GM18505 (cell line): ENCODE measurements around the gene PEPD.

ENCODE experiments used
- ATAC-seq: cut with Tn5 transposase; IDR thresholded peaks from one replicate; pipeline ENCODE4 v1.9.1; 2021; ENCODE audit not compliant: unreplicated experiment
- POLR2A ChIP-seq: IDR thresholded peaks from 4 replicates; pipeline ENCODE4 v1.6.1; 2011; ENCODE audit warnings: borderline replicate concordance; ENCODE audit not compliant: insufficient read depth, insufficient read length; ENCODE audit errors: extremely low read depth

Gene PEPD

DNA sequence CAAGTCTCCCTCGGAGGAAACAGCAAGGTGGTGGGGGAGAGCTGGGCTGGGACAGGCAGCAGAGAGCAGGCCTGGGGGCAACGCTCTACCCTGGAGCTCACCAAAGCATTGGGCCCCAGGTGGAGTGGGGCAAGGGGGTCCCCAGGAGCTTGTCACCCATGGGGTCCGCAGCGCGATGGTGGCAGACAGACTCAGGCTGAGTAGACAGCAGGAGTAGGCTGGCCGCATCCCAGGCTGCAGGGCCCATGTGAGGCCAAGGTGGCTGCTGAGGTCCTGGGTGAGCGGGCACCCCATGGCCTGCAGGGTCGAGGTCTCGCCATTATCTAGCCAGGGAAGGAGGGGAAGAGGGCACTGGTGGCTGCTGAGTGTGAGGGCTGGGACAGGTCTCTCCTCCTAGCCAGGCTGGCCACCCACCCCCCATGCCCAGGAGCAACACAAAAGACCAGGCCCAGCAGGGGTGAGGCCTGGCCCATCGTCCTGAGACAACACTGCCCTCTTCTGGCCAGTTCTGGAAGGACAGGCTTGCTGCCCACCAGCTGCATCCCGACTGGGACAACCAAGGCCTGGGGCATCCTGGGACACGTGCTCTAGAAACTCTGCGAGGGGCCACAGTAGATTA lies 115.0 kb downstream of the PEPD start:
- TF ChIP-seq POLR2A, result no peak
- ATAC-seq, result no peak

- no peak for ATAC-seq
- TF ChIP-seq POLR2A, result no peak
These were observed 115.8 kb downstream of the PEPD start for GRCh38 chr19:33405553-33406461.

DNA sequence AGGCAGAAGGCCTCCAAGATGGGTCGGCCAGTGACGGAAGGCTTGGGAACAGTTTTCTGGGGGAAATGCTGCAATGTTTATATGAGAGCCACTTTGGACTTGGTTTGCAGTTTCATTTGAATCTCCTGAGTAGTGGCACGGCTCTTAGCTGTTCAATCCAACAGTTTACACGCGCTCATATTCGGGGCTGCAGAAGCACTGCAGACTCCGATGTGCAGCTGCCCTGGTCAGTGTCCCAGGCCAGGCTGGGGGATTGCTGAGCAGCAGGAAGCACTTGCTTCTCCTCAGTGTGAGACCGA lies 116.4 kb downstream of the PEPD start:
- no peak for ATAC-seq
- no peak for TF ChIP-seq POLR2A

DNA sequence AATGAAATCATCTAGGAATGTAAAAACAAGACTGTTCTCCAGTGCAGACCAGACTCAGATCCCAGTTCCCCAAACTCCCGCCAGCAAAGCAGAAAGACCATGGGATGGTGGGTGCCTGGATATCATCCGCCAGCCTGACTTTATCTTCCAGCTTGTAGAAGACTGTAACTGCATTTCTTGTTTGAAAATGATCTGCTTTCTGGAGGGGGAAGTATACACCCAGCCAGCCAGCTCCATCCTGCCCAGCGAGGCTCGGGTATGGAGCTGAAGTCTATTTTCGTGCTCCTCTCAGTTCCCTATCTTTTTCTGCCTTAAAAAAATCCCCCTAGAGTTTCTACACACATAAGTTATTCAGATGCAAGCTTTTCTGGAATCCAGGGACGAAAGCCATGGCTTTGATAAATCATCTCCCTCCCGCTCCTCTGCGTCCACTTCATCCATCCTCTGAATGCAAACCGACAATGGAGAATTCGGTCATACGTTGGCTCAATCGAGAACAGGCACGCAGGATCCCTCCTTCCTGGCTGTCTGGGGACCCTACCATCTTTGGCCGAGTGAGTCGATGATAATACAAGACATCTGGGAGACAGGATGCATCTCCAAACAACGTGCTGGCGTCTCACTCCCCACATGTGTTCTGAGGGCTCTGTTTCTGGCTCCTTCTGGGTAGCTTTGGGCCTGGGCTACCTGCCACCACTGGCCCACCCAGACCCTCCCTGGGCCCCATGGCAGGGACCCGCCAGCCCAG lies 116.9 kb downstream of the PEPD start:
- no peak for ATAC-seq
- TF ChIP-seq POLR2A, result no peak

DNA sequence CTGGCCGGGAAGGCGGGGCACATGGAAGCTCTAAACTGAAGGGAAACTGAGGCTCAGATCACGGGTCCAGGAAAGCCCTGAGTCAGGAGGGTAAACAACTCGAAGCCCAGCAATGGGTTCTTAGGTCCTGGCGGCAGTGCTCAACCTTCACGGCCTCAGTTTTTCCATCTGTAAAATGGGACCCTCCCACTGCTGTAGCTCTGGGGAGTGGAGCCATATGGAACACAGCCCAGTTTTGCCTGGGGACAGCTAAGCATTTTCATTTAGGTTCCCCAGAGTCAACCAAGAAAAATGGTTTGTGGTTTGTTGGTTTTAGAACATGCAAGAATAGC lies 117.7 kb downstream of the PEPD start:
- TF ChIP-seq POLR2A, result no peak
- no peak for ATAC-seq

- ATAC-seq, result no peak
- no peak for TF ChIP-seq POLR2A
These were observed 118.2 kb downstream of the PEPD start for GRCh38 chr19:33403221-33403972.

GRCh38 chr19:33402421-33403220 lies 119.0 kb downstream of the PEPD start:
- no peak for ATAC-seq
- no peak for TF ChIP-seq POLR2A

DNA sequence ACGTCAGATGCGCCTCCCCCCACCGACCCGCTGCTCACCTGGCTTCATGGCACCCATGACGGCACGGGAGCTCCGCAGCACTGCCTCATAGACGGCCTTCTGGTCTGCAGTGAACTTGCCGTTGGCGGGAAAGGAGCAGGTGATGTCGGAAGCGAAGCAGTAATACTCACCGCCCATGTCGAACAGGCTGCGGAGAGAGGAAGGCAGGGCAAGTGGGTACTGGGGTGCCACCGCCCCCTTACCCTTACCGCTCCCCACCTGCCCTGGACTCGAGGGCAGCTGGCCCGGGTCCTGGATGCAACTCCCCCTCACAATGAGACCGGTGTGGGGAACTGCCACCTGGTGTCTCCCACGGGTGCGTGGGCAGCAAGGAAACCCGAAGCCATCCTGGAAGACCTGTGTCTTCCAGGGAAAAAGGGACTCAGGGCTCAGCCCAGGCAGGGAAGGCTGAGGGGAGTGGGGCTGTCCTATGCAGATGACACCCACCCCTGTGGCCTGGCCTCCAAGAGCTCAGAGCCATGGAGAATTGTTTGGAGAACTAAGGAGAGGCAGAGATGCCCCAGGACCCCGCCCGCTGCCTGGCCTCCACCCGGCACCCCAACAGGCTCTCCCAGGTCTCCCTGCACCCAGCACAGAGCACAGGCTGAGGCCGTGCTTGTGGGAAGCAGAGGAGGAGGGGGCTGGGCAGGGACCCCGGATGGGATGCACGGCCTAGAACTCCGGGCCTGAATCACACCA lies 119.7 kb downstream of the PEPD start:
- no peak for ATAC-seq

DNA sequence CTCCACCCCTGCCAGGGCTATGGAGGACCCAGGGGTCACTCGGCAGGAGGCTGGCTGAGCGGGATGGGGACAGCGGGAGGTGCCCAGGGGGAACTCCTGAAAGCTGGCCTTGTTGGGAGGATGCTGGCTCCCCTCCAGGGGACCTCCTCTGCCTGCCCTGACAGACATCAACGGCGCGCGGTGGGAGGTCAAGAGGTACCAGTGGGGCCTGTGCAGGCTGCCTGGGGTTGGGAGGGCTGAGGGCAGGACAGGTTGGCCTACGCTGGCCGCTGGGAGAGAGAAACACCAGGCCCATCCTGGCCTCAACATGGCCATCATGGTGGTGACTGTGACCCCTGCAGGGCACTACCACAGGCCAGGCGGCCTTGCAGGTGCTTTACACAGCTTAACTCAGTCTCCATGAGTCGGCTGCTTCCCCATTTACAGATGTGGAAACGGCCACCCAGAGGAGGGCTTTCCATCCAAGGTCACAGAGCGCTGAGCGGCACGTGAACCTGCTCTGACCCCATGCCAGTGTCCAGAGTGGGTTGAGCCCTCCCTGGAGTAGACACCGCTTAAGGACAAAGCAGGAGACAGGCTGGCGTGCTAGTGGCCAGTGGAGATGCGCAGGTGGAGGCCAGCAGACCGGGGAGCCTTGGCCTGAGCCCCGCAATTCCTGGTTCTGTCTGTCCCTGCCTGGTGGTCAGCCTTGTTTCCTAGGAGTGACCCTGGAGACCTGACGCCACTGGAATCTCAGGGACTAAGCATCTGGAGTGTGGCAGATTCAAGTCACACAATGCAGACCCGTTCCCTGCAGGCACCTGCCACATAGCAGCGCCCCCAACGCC lies 120.5 kb downstream of the PEPD start:
- ATAC-seq, result no peak
- TF ChIP-seq POLR2A, result no peak

More for the DNA sequence above, 119.7 kb downstream of the PEPD start:
- TF ChIP-seq POLR2A, result no peak

DNA sequence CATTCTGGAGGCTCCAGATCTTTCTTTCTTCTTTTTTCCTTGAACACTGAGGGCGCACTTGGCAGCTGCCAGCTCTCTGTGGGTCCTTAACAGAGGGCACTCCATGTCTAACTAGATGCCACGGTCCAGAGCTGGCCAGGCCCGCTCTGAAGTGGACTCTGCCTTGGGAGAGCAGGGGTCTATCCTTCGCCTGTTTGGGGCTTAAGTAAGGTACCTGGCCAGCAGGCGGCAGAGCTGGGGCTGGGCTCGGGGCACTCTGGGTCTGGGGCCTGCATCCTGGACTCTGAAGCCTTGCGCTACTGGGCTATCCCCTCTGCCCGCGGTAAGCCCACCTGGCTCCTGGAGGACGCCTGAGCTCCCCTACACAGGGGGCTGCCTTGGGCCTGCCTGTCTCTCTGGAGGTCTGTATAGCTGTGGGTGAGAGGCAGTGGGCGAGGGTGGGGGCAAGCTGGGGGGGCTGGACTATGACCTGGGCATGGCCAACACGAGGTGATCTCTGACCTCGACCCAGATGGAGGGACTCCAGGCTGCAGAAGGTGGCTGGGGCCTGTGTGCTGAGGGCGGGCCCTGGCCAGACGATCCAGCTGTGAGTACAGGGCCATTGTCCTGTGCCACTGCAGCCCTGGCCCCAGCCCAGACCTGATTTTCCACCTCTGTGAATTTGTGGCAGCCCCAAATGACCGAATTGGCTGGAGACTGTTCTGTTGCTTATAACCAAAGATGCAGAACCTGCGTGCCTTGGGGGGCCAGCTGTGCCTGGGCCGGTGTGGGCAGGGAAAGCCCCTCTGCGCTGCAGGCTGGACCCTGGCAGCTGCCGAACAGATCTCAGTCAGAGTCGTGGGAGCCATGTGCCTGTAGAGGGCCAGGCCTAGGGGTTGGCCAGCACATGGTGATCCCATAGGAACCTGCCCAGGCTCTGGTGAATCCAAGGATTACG lies 121.6 kb downstream of the PEPD start:
- TF ChIP-seq POLR2A, result no peak
- ATAC-seq, result no peak

- TF ChIP-seq POLR2A, result no peak
- no peak for ATAC-seq
These were observed 122.4 kb downstream of the PEPD start for GRCh38 chr19:33399081-33399744.
